ENCODE data around the gene PIAS4.

PIAS4 gene

GRCh38 chr19:4023600-4024398 lies 16.3 kb downstream of the PIAS4 start:
- no peak for FAIRE-seq

GRCh38 chr19:4025317-4025716 lies 17.8 kb downstream of the PIAS4 start:
- no peak for FAIRE-seq

- FAIRE-seq: no peak
Observed at GRCh38 chr19:4027146-4027545, 19.6 kb downstream of the PIAS4 start.

- FAIRE-seq: no peak
Observed at GRCh38 chr19:4028334-4029246, 21.1 kb downstream of the PIAS4 start.

GRCh38 chr19:4029247-4029614 lies 21.7 kb downstream of the PIAS4 start:
- FAIRE-seq: no peak

- no peak for FAIRE-seq
Observed at GRCh38 chr19:4030552-4030951, 23.0 kb downstream of the PIAS4 start.

- no peak for FAIRE-seq
Observed at GRCh38 chr19:4030981-4031380, 23.4 kb downstream of the PIAS4 start.

- no peak for FAIRE-seq
Observed at GRCh38 chr19:4031420-4031819, 23.9 kb downstream of the PIAS4 start.

- no peak for FAIRE-seq
Observed at GRCh38 chr19:4032436-4032835, 24.9 kb downstream of the PIAS4 start.

- FAIRE-seq: no peak
Observed at GRCh38 chr19:4033028-4033956, 25.8 kb downstream of the PIAS4 start.

- FAIRE-seq: no peak
Observed at GRCh38 chr19:4034048-4035017, 26.8 kb downstream of the PIAS4 start.

GRCh38 chr19:4035018-4035566 lies 27.6 kb downstream of the PIAS4 start:
- no peak for FAIRE-seq

- FAIRE-seq: no peak
Observed at GRCh38 chr19:4035582-4035981, 28.0 kb downstream of the PIAS4 start.

GRCh38 chr19:4036576-4037300 lies 29.2 kb downstream of the PIAS4 start:
- FAIRE-seq: no peak

- FAIRE-seq: no peak
Observed at GRCh38 chr19:4037301-4037949, 29.9 kb downstream of the PIAS4 start.

GRCh38 chr19:4038057-4038456 lies 30.5 kb downstream of the PIAS4 start:
- no peak for FAIRE-seq

- no peak for FAIRE-seq
Observed at GRCh38 chr19:4038661-4039423, 31.3 kb downstream of the PIAS4 start.

- no peak for FAIRE-seq
Observed at GRCh38 chr19:4042064-4042730, 34.7 kb downstream of the PIAS4 start.

- no peak for FAIRE-seq
Observed at GRCh38 chr19:4042731-4043082, 35.2 kb downstream of the PIAS4 start.
